Stimulated activated CD4-positive, alpha-beta T cell treated with anti-CD3 and anti-CD28 coated beads, Interleukin-12 subunit alpha, Interleukin-12 subunit beta, amount 100 ng/mL, for 48 hours (primary cell): ENCODE measurements around the gene TMEM212.
"Not testable (repeated sequence)": the region's sequence is repeated elsewhere in the genome, so short reads cannot be mapped to it uniquely, and the experiment has no call there.

Experiments used
- DNase-seq, 3 donors: peaks; one replicate each; pipeline ENCODE4 v3.0.0-alpha.2; 2020; ENCODE audit warnings: low read depth in 2 of 3, low spot score in 1 of 3

The TMEM212 gene

DNA sequence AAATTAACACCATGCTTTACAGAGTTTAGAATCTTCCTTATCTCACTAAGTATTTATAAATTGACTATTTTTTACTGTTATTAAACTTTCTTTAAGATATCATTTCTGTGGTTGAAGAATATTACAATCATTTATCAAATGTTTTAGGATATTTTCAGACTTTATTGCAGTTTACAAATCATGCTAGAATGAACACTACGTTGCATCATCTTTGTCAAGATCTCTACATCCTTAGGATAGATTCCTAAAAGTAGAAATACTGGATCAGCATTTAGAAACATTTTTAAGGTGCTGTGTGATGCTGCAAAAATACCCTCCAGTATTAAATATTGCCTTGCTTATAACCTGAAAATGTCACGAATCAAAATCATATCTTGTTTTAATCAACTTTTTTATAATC, 30.3 kb upstream of the TMEM212 start:
- DNase-seq = no peak

GRCh38 chr3:171813278-171813896, 29.8 kb upstream of the TMEM212 start:
- no peak for DNase-seq

DNA sequence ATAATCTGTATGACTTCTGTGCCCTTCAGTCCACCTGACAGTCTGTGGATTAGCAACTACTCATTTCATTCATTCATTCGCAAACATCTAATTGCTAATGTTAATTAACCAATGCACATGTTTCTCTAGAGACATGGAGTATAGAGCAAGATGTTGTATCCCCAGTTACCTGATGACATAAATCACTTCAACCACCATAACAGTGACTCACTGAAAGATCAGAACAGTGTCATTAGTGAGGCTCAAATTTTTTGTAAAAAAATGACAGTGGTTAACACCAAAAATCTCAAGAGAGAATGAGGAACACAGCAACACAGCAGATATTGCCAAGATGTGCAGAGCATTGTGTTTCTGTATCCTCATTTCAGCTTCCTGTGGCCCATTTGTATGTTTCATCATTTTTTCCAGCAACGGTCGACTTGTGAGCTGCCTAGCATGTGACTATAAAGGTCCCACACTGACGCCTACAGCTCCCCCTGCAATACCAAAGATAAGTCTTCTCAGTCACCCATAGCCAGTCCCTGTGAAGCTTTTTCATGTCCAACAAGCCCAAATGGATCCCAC, 29.2 kb upstream of the TMEM212 start:
- no peak for DNase-seq

GRCh38 chr3:171814662-171815061, 28.5 kb upstream of the TMEM212 start:
- DNase-seq = not testable (repeated sequence)

- DNase-seq = no peak
These were observed 27.1 kb upstream of the TMEM212 start for GRCh38 chr3:171815973-171816595.

DNA sequence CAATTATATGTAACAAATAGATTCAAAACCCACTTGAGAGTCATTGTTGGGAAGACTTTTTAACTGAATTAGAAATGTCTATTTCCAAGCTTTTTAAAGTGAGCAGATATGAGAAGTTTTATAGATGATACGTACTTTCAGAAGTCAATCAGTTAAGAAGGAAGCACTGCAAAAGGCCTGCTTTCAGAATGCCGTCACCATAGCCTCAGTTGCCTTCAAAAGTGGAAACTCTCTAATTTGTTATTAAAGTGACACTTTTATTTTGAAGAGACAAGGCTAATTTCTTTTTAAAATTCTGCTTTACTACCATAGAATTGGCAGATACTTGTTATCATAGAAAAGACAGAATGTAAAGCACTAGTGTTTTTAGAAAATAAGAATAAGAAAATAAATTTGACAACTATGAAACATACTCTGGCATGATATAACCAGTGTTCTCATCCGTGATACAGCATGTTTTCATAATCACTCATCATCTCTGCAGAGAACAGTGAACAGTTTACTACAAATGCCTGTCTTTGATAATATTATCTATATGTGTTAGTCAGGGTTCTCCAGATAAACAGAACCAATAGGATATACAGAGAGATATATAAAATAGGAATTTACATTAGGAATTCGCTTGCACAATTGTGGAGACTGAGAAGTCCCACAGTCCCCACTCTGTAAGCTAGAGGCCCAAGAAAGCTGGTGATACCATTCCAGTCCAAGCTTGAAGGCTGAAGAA, 25.9 kb upstream of the TMEM212 start:
- no peak for DNase-seq

DNA sequence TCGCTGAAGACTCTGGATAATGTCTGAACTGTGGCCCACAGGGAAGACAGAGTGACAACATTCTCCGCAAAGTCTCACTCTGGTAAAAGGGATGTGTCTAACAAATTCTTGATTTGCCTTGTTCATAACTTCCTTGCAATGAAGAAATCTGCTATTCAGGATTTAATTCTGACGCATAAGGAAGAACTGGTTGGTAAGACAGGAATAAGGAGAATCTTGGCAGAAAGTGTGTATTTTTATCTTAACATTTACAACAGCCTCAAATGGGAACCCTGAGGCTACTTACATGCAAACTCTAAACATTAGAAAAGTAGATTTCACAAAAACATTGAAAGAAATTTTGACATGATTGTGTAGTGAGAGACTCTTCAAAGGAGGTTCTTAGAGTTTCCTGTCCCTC, 22.1 kb upstream of the TMEM212 start:
- no peak for DNase-seq

DNA sequence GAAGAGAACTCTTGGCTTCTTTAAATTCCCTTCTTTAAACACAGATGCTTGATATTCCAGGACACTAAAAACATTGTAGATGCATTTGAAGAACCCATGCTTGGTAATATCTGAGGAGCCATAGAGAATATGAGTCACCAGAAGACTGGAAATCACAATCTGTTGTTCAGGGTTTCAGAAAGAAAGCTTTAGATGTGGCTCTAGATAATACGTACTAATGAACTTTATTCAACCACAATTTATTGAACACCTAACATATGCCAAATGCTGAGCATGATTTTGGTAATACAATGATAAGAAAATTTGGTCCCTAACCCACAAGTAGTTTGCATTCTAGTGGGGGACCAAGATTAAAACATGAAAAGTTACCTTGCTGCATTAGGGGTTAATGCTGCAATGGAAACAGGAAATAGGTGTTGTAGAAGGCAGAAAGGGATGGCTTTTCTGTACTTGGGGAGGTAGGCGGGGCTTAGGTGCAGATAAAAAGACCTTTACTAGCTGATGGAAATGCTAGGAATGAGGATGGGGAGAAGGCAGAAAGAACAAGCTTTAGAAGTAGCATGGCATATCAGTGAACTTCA, 21.3 kb upstream of the TMEM212 start:
- no peak for DNase-seq

- DNase-seq = no peak
These were observed 20.6 kb upstream of the TMEM212 start for GRCh38 chr3:171822431-171823106.

DNA sequence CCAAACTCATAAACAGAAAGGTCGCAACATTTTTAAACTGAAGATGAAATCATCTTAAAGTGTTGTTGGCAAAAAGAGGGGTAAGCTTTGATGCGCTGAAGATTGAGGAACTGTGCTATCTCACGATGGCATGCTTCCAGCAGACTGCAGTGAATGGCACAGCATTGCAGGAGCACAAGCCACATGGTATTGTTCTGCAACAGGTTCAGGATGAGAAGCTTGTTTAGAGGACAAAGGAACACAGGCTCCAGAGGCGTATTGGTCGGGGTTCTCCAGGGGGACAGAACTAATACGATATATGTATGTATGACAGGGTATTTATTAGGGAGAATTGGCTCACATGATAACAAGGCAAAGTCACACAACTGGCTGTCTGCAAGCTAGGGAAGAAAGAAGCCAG, 19.0 kb upstream of the TMEM212 start:
- no peak for DNase-seq

- DNase-seq = no peak
These were observed 18.3 kb upstream of the TMEM212 start for GRCh38 chr3:171824824-171825221.

DNA sequence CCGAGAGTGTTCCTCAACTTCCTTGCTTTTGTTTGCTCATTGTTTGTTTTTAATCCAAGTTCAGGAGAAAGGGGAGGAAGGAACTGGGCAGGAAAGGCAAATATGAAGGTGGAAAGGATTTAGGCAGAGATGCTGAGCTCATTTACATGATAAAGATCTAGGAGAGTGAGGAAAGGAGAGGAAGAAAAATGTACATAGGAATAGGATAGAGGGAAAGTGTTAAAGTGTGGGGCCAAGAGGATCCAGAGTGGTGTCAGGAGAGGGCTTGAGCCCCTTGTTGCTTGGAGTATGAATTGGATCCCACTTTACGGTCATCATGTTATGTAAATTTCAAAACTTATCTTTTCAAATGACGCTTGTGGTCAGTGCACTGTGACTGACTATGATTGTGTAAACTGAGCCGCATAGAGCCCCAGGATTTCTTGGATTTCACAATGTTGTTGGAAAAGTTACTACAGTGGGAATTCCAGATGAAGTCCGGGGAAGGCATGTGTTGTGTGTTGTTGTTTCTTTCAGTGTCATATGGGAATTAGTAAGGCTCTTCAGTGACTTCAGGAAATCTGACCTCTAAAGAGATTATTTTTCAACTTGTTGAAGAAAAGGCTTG, 17.8 kb upstream of the TMEM212 start:
- DNase-seq = no peak

DNA sequence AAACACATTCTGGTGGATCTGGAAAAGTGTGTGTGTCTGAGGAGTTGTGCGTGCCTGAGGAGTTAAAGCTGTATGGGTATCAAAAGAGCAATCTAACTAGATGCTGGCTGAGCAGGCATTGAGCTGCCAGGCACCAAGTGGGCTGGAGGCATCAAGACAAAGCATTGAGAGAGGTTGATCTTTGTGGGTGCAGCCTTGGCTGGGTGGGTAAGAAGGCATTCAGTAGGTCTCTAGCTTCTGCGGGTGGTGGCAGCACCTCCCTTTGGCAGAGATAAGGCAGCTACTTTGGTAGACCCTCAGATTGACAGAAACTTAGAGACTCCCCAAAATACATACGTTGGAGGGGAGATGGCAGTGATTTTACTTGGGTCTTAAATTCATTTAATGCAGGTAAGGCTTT, 15.8 kb upstream of the TMEM212 start:
- no peak for DNase-seq

GRCh38 chr3:171827836-171828458, 15.2 kb upstream of the TMEM212 start:
- no peak for DNase-seq

DNA sequence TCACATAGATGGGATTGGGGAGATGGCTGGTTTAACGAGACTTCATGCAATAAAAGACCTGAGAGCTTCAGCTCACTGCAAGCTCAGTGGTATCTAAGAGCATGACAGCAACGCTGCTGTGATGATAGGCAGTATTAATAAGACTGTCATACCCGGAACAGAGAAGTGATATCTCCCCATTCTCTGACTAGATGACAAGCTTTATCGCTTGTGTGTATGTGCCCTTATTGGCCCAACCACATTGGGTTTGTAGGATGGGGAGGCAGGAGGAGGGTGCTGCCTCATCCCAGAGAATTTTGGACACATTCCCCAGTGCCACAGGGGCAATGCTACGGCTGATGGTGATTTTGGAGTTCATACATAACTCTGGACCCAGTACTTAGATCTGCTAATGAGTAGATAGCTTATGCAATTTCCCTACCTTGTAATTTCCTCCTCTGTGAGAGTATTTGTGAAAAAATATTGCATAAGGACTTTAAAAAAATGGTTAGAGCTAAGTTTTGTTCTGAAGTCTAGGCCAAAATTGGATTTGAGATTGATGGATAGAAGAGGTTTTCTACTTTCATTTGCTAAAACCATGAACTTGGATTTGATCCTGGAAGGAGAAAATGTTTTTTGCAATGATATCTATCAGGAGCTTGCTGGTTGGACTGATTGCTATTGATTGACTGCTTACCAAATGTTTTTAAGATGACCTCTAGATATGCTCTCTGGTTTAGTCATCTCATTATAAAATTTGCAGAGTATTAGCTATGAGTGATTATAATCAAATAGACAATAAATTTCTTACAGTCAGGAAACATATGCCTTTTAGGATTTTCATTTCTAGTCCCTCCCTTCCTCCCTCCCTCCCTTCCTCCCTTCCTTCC, 14.0 kb upstream of the TMEM212 start:
- no peak for DNase-seq

DNA sequence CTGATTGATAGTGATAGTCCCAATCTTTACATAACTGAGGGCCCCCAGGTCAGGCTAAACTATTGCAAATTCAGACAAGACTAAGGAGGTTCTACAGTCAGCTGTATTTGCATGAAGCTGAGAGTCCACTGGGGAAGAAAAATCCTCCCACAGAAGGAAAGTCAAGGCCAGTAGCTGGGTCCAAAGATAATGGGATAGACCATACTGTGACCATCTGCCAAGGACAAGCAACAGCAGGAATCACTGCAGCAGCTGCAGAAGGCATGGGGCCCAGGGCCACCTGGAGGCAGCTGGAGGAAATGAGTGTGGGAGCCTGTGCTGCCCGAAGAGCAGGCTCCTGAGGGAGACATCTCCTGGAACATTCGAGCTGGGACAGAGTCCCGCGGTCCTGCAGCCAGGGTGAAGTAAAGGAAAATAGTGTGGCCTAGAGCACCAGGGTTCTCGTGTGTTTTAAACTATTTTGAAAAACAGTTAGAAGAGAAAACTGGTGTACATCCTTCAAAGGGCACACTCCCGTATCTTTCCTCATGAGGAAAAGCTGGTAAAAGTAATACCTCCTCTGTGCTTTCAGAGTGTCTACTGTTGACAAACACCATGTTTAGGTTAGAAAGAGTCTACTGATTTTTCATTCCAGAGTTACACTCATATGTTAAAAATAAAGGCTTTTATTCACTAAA, 13.2 kb upstream of the TMEM212 start:
- peak in 1 of 3 donors; percentile 3 for DNase-seq

DNA sequence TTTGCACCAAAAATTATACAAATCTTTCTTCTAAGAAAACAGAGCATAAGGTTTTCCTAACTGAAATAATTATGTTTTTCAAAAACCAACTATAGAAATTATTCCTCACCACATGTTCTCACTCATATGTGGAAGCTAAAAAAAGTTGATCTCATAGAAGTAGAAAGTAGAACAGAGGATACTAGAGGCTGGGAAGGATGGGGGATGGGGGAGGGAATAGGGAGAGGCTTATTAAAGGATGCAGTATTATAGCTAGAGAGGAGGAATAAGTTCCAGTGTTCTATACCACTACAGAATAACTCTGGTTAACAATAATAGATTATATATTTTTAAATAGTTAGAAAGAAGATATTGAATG, 12.7 kb upstream of the TMEM212 start:
- no peak for DNase-seq

- DNase-seq = no peak
These were observed 11.2 kb upstream of the TMEM212 start for GRCh38 chr3:171831936-171832335.

GRCh38 chr3:171832989-171833388, 10.2 kb upstream of the TMEM212 start:
- DNase-seq = no peak
